Stimulated activated CD4-positive, alpha-beta T cell treated with anti-CD3 and anti-CD28 coated beads, TNF-alpha, amount 100 ng/mL, for 48 hours (primary cell): Measurements from ENCODE around the gene PRXL2A.
"Not testable (repeated sequence)": the region's sequence is repeated elsewhere in the genome, so short reads cannot be mapped to it uniquely, and the experiment has no call there.

Experiments used
- DNase-seq, 3 donors: peaks; one replicate each; pipeline ENCODE4 v3.0.0-alpha.2; 2020; ENCODE audit warnings: low read depth in 3 of 3

PRXL2A gene

GRCh38 chr10:80411267-80411668, 2.9 kb downstream of the PRXL2A start:
- no peak for DNase-seq

GRCh38 chr10:80411681-80412220, 3.4 kb downstream of the PRXL2A start:
- DNase-seq: no peak

GRCh38 chr10:80412486-80412885, 4.1 kb downstream of the PRXL2A start:
- no peak for DNase-seq

GRCh38 chr10:80413271-80413996, 5.1 kb downstream of the PRXL2A start:
- no peak for DNase-seq

GRCh38 chr10:80414142-80414895, 6.0 kb downstream of the PRXL2A start:
- DNase-seq: no peak

GRCh38 chr10:80415734-80416478, 7.6 kb downstream of the PRXL2A start:
- DNase-seq: no peak

GRCh38 chr10:80416479-80417098, 8.2 kb downstream of the PRXL2A start:
- no peak for DNase-seq

- not testable (repeated sequence) for DNase-seq
Observed at GRCh38 chr10:80417256-80417655, 8.9 kb downstream of the PRXL2A start.

- no peak for DNase-seq
Observed at GRCh38 chr10:80421050-80421706, 12.8 kb downstream of the PRXL2A start.

- DNase-seq: no peak
Observed at GRCh38 chr10:80421707-80422536, 13.6 kb downstream of the PRXL2A start.

- DNase-seq: no peak
Observed at GRCh38 chr10:80425901-80426300, 17.6 kb downstream of the PRXL2A start.

- no peak for DNase-seq
Observed at GRCh38 chr10:80427541-80427940, 19.2 kb downstream of the PRXL2A start.

GRCh38 chr10:80429521-80429973, 21.2 kb downstream of the PRXL2A start:
- no peak for DNase-seq

GRCh38 chr10:80433134-80433533, 24.8 kb downstream of the PRXL2A start:
- no peak for DNase-seq

- DNase-seq: no peak
Observed at GRCh38 chr10:80436446-80437098, 28.2 kb downstream of the PRXL2A start.

- DNase-seq: no peak
Observed at GRCh38 chr10:80437227-80437626, 28.9 kb downstream of the PRXL2A start.

GRCh38 chr10:80441831-80442230, 33.5 kb downstream of the PRXL2A start:
- no peak for DNase-seq

- no peak for DNase-seq
Observed at GRCh38 chr10:80442879-80443278, 34.5 kb downstream of the PRXL2A start.

- DNase-seq: no peak
Observed at GRCh38 chr10:80443531-80443974, 35.2 kb downstream of the PRXL2A start.

GRCh38 chr10:80444124-80444523, 35.8 kb downstream of the PRXL2A start:
- DNase-seq: no peak
